ENCODE measurements around the gene CDKAL1.
"Not testable (repeated sequence)": the region's sequence is repeated elsewhere in the genome, so short reads cannot be mapped to it uniquely, and the experiment has no call there.

CDKAL1 gene

GRCh38 chr6:20534295-20535262 is at the start of gene CDKAL1:
Gene CDKAL1, plus strand, starts transcription at chr6:20534457. Its CDS starts 11,894 bp downstream, at chr6:20546351.
- peak; percentile 89 for DNase-seq (ENCODE audit: low read depth, low spot score)

- DNase-seq (ENCODE audit: low read depth, low spot score) = no peak
Measured at GRCh38 chr6:20486641-20487040, 47.6 kb upstream of the CDKAL1 start.

GRCh38 chr6:20487669-20488375 is 46.4 kb upstream of the CDKAL1 start:
- no peak for DNase-seq (ENCODE audit: low read depth, low spot score)

- DNase-seq (ENCODE audit: low read depth, low spot score) = no peak
Measured at GRCh38 chr6:20490591-20490990, 43.7 kb upstream of the CDKAL1 start.

- DNase-seq (ENCODE audit: low read depth, low spot score) = no peak
Measured at GRCh38 chr6:20492099-20492498, 42.2 kb upstream of the CDKAL1 start.

- no peak for DNase-seq (ENCODE audit: low read depth, low spot score)
Measured at GRCh38 chr6:20497216-20498040, 36.8 kb upstream of the CDKAL1 start.

GRCh38 chr6:20498041-20498385 is 36.2 kb upstream of the CDKAL1 start:
- no peak for DNase-seq (ENCODE audit: low read depth, low spot score)

- peak; percentile 11 for DNase-seq (ENCODE audit: low read depth, low spot score)
Measured at GRCh38 chr6:20509212-20509611, 25.0 kb upstream of the CDKAL1 start.

GRCh38 chr6:20511852-20512251 is 22.4 kb upstream of the CDKAL1 start:
- DNase-seq (ENCODE audit: low read depth, low spot score) = no peak

GRCh38 chr6:20525208-20525607 is 9.0 kb upstream of the CDKAL1 start:
- not testable (repeated sequence) for DNase-seq (ENCODE audit: low read depth, low spot score)

- DNase-seq (ENCODE audit: low read depth, low spot score) = not testable (repeated sequence)
Measured at GRCh38 chr6:20529086-20529448, 5.2 kb upstream of the CDKAL1 start.

GRCh38 chr6:20532881-20533280 is 1.4 kb upstream of the CDKAL1 start:
- DNase-seq (ENCODE audit: low read depth, low spot score) = no peak

- no peak for DNase-seq (ENCODE audit: low read depth, low spot score)
Measured at GRCh38 chr6:20533746-20534294, 437 bp upstream of the CDKAL1 start.

GRCh38 chr6:20538131-20538662 is 3.9 kb downstream of the CDKAL1 start:
- no peak for DNase-seq (ENCODE audit: low read depth, low spot score)

- no peak for DNase-seq (ENCODE audit: low read depth, low spot score)
Measured at GRCh38 chr6:20538907-20539306, 4.7 kb downstream of the CDKAL1 start.

- DNase-seq (ENCODE audit: low read depth, low spot score) = no peak
Measured at GRCh38 chr6:20539387-20539786, 5.1 kb downstream of the CDKAL1 start.

GRCh38 chr6:20540683-20541082 is 6.4 kb downstream of the CDKAL1 start:
- no peak for DNase-seq (ENCODE audit: low read depth, low spot score)

- DNase-seq (ENCODE audit: low read depth, low spot score) = no peak
Measured at GRCh38 chr6:20541382-20541781, 7.1 kb downstream of the CDKAL1 start.

GRCh38 chr6:20542927-20543602 is 8.8 kb downstream of the CDKAL1 start:
- DNase-seq (ENCODE audit: low read depth, low spot score) = no peak

GRCh38 chr6:20548264-20548663 is 14.0 kb downstream of the CDKAL1 start:
- DNase-seq (ENCODE audit: low read depth, low spot score) = no peak

- not testable (repeated sequence) for DNase-seq (ENCODE audit: low read depth, low spot score)
Measured at GRCh38 chr6:20549398-20549797, 15.1 kb downstream of the CDKAL1 start.

All from ELF-1 (cell line).